Neural progenitor cell (in vitro differentiated cells): Measurements from ENCODE around the gene B4GALNT2.

Source experiments
- CTCF ChIP-seq: fragments of 200-600 bp; sonication (generic); IDR thresholded peaks from 2 replicates; pipeline ENCODE4 v1.5.1; 2017; ENCODE audit warnings: antibody characterized with exemption, mild to moderate bottlenecking
- EZH2 ChIP-seq: fragments of 200-600 bp; sonication (generic); IDR thresholded peaks from 2 replicates; pipeline ENCODE4 v1.6.1; 2017; ENCODE audit warnings: antibody characterized with exemption, mild to moderate bottlenecking, moderate library complexity
- EZH2phosphoT487 ChIP-seq: fragments of 200-600 bp; sonication (generic); IDR thresholded peaks from 2 replicates; pipeline ENCODE4 v1.6.1; 2017; ENCODE audit warnings: antibody characterized with exemption

GRCh38 chr17:49112936-49113335, 19.6 kb upstream of the B4GALNT2 start:
- TF ChIP-seq CTCF (no peak), EZH2 (no peak), EZH2phosphoT487 (no peak)
